ENCODE results near the gene PDX1.

The PDX1 gene

GRCh38 chr13:27965740-27966640 lies 46.2 kb downstream of the PDX1 start:
- no peak for TF ChIP-seq CTCF (IDR thresholded peaks at IDR 0.05; ENCODE audit: borderline replicate concordance, insufficient read depth, low read depth, low read length)
- no peak overlapping the region for H3K4me3 ChIP-seq (ENCODE audit: low read depth, low read length)

GRCh38 chr13:27966641-27967202 lies 46.9 kb downstream of the PDX1 start:
- TF ChIP-seq CTCF (IDR thresholded peaks at IDR 0.05; ENCODE audit: borderline replicate concordance, insufficient read depth, low read depth, low read length), result no peak
- no peak overlapping the region for H3K4me3 ChIP-seq (ENCODE audit: low read depth, low read length)

- H3K4me3 ChIP-seq (ENCODE audit: low read depth, low read length), result no peak overlapping the region
Observed at GRCh38 chr13:27967203-27967735, 47.5 kb downstream of the PDX1 start.

GRCh38 chr13:27967736-27968315 lies 48.0 kb downstream of the PDX1 start:
- TF ChIP-seq CTCF (IDR thresholded peaks at IDR 0.05; ENCODE audit: borderline replicate concordance, insufficient read depth, low read depth, low read length), result no peak
- H3K4me3 ChIP-seq (ENCODE audit: low read depth, low read length), result no peak overlapping the region

More at GRCh38 chr13:27967203-27967735, 47.5 kb downstream of the PDX1 start:
- TF ChIP-seq CTCF (IDR thresholded peaks at IDR 0.05; ENCODE audit: borderline replicate concordance, insufficient read depth, low read depth, low read length), result no peak

- TF ChIP-seq CTCF (IDR thresholded peaks at IDR 0.05; ENCODE audit: borderline replicate concordance, insufficient read depth, low read depth, low read length), result no peak
- no peak overlapping the region for H3K4me3 ChIP-seq (ENCODE audit: low read depth, low read length)
Observed at GRCh38 chr13:27968316-27969081, 48.7 kb downstream of the PDX1 start.

- H3K4me3 ChIP-seq (ENCODE audit: low read depth, low read length), result no peak within 1 kb of the TSS
- TF ChIP-seq CTCF (IDR thresholded peaks at IDR 0.05; ENCODE audit: borderline replicate concordance, insufficient read depth, low read depth, low read length), result no peak
Observed at GRCh38 chr13:27969082-27969865, 49.5 kb downstream of the PDX1 start, which contains the start of gene CDX2. Gene CDX2 (minus strand): TSS chr13:27969315. CDS start chr13:27969006, 309 bp downstream.

Measured in GM12875 (cell line).